ENCODE results near the gene CPSF4L. TPM values are rescaled to one million over a fixed set of nuclear protein-coding genes. Genes with fewer than 3 reads are reported as not detected.
A peak's percentile ranks its signal among the peaks of the same experiment; 100 is the strongest.

Gene CPSF4L
- total and polyA plus RNA-seq, 2 donors from 2014 or later, result not detected

- H3K4me3 ChIP-seq (ENCODE audit: low read length in 3 of 3), result no peak overlapping the region
- H3K9ac ChIP-seq (ENCODE audit: low read length in 3 of 3), result no peak overlapping the region
- no peaks in the 10 kb centered on the region for H3K9me3 ChIP-seq (ENCODE audit: control insufficient read depth in 2 of 3, insufficient read depth in 1 of 3, low read length in 3 of 3)
- intact Hi-C loops (cut with DNase I), result no loop called here
- no peak for TF ChIP-seq CTCF (IDR thresholded peaks at IDR 0.05; ENCODE audit: borderline replicate concordance, extremely low read depth, insufficient read depth)
- DNase-seq, result no peak
- no peaks in the 10 kb centered on the region for H3K36me3 ChIP-seq (ENCODE audit: control insufficient read depth in 2 of 3, insufficient read depth in 3 of 3, low read length in 3 of 3)
- peaks cover 4 to 35% (median 25%) of the 10 kb centered on the region in 3 donors for H3K4me1 ChIP-seq (ENCODE audit: control insufficient read depth in 2 of 3, insufficient read depth in 2 of 3, low read depth in 1 of 3, low read length in 3 of 3)
- no peak for FAIRE-seq
- H3K27ac ChIP-seq (ENCODE audit: low read depth in 2 of 2, low read length in 2 of 2), result no peak overlapping the region
- H3K27me3 ChIP-seq (ENCODE audit: control insufficient read depth, insufficient read depth, low read length), result no peaks in the 10 kb centered on the region
These were observed 39.7 kb upstream of the CPSF4L start for GRCh38 chr17:73301369-73301768.

GRCh38 chr17:73300392-73300791 is 38.7 kb upstream of the CPSF4L start:
- no peak overlapping the region for H3K4me3 ChIP-seq (ENCODE audit: low read length in 3 of 3)
- H3K36me3 ChIP-seq (ENCODE audit: control insufficient read depth in 2 of 3, insufficient read depth in 3 of 3, low read length in 3 of 3), result no peaks in the 10 kb centered on the region
- no peak overlapping the region for H3K9ac ChIP-seq (ENCODE audit: low read length in 3 of 3)
- no peak for DNase-seq
- no peaks in the 10 kb centered on the region for H3K27me3 ChIP-seq (ENCODE audit: control insufficient read depth, insufficient read depth, low read length)
- intact Hi-C loops (cut with DNase I), result no loop called here
- H3K27ac ChIP-seq (ENCODE audit: low read depth in 2 of 2, low read length in 2 of 2), result no peak overlapping the region
- no peak for FAIRE-seq
- H3K9me3 ChIP-seq (ENCODE audit: control insufficient read depth in 2 of 3, insufficient read depth in 1 of 3, low read length in 3 of 3), result no peaks in the 10 kb centered on the region
- TF ChIP-seq CTCF (IDR thresholded peaks at IDR 0.05; ENCODE audit: borderline replicate concordance, extremely low read depth, insufficient read depth), result no peak
- H3K4me1 ChIP-seq (ENCODE audit: control insufficient read depth in 2 of 3, insufficient read depth in 2 of 3, low read depth in 1 of 3, low read length in 3 of 3), result peaks cover 1 to 29% (median 15%) of the 10 kb centered on the region in 3 donors

- peak overlapping the region in 1 of 3 donors; percentile 20 for H3K9ac ChIP-seq (ENCODE audit: low read length in 3 of 3)
These were observed 36.5 kb upstream of the CPSF4L start for GRCh38 chr17:73297934-73298861.

More at GRCh38 chr17:73297934-73298861, 36.5 kb upstream of the CPSF4L start:
- Histone ChIP-seq H3K27me3 (ENCODE audit: control insufficient read depth, insufficient read depth, low read length) (no peaks in the 10 kb centered on the region), H3K4me3 (ENCODE audit: low read length in 3 of 3) (peak overlapping the region in 1 of 3 donors; percentile 18), H3K36me3 (ENCODE audit: control insufficient read depth in 2 of 3, insufficient read depth in 3 of 3, low read length in 3 of 3) (no peaks in the 10 kb centered on the region), H3K9me3 (ENCODE audit: control insufficient read depth in 2 of 3, insufficient read depth in 1 of 3, low read length in 3 of 3) (no peaks in the 10 kb centered on the region), H3K27ac (ENCODE audit: low read depth in 2 of 2, low read length in 2 of 2) (peak overlapping the region in 1 of 2 donors; percentile 52), H3K4me1 (ENCODE audit: control insufficient read depth in 2 of 3, insufficient read depth in 2 of 3, low read depth in 1 of 3, low read length in 3 of 3) (peaks cover 0 to 23% (median 11%) of the 10 kb centered on the region in 3 donors)
- intact Hi-C loops (cut with DNase I), result no loop called here
- TF ChIP-seq CTCF (IDR thresholded peaks at IDR 0.05; ENCODE audit: borderline replicate concordance, extremely low read depth, insufficient read depth), result no peak
- FAIRE-seq, result no peak
- peak in 1 of 5 donors; percentile 45 for DNase-seq
